ENCODE results near the gene DDX39B.
"Not testable (repeated sequence)": the region's sequence is repeated elsewhere in the genome, so short reads cannot be mapped to it uniquely, and the experiment has no call there.

The DDX39B gene

DNA sequence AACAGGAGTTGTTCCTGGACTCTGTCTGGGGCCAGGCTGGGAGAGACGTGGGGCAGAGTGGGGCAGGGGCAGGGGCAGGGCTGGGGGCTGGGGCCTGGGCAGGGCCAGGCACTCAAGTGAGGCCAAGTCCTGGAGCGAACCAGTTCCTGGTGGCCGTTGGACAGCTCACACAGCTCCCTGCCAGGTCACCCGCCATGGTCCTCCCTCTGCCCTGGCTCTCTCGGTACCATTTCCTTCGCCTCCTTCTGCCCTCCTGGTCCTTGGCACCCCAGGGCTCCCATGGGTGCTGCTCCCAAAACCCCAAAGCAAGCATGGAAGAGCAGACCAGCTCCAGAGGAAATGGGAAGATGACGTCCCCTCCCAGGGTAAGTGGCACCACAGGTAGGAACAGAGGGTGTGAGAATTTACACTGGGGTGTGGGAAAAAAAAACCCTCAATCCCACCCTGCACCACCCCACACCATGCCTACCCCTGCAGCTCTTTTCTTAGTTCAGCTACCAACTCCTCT, 12.9 kb downstream of the DDX39B start, which contains the start of gene MCCD1:
Gene MCCD1 (plus strand): TSS at position 142 of the 508 bp plus-strand sequence. CDS start 53 bp downstream, at position 195.
- DNase-seq (ENCODE audit: low read depth) = no peak

DNA sequence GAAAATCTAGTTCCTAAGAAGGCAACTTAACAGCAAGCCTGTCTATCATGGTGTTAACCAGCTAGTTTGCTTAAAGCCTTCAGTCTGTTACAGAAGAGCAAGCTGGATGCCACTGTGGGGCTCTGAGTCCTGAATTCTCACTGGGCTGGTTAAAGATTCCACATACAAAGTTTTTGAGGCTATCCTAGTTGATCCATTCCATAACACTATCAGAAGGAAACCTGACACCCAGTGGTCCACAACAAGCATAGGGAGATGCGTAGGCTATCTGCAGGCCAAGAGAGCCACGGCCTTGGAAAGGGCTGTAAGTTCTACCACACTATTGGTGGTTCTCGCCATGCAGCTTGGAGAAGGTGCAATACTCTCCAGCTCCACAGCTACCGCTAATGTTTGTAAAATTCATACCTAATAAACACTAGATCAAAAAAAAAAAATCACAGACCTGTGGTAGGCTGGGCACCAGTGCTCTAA, 13.5 kb downstream of the DDX39B start:
- no peak for DNase-seq (ENCODE audit: low read depth)

DNA sequence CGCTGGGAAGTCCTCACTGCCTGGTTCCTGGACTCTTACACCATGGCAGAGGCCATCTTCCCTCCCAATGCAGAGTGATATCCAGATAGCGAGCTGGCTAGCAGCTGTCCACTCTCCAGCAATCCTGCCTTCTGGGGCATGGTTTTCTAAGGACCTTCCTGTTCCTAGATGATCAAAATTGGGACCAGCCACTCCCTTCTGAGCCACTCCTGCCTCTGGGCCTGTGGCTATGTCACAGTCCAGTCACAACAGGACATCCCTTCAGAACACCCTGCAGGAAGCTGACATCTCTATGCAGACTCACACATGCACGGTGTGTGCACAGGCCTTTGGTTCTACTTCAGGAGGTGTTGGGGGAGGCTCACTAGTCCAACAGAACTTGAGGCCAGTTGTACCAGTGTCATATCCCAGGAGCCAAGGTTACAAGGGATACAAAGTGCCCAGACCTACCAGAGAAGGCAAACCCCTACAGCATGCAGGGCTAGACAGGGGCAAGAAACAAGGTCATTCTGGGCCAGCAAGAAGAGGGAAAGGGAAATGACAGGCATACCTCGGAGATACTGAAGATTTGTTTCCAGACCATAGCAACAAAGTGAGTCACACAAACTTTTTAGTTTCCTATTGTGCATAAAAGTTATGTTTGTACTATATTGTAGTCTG, 15.7 kb downstream of the DDX39B start:
- no peak for DNase-seq (ENCODE audit: low read depth)

DNA sequence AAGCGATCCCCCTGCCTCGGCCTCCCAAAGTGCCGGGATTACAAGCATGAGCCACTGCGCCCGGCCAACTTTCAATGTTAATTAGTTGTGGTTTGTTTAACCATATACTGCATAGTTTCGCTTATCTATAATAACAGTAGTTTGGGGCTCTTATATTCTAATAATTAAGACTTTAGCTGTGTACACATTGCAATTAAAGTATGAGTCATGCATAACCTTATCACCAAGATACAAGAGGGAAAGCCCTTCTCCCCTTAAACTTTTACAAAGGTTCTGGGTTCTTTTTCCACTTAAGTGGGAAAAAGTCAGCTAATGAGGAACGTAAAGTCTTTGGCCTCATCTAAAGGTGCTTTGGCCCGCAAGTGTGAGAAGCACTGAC, 16.3 kb downstream of the DDX39B start:
- no peak for DNase-seq (ENCODE audit: low read depth)

DNA sequence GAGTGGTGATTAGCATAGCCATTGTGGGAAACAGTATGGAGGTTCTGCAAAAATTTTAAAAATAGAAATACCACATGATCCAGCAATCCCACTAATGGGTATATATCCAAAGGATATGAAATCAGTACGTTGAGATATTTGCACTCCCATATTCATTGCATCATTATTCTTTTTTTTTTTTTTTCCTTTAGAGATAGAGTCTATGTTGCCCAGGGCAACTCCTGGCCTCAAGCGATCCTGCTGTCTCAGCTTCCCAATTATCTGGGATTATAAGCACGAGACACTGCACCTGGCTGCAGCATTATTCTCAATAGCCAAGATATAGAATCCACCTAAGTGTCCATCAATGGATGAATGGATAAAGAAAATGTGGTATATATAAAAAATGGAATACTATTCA, 20.0 kb downstream of the DDX39B start:
- no peak for DNase-seq (ENCODE audit: low read depth)

GRCh38 chr6:31513456-31514165, 28.2 kb downstream of the DDX39B start:
- DNase-seq (ENCODE audit: low read depth) = no peak

- no peak for DNase-seq (ENCODE audit: low read depth)
Observed at GRCh38 chr6:31510007-31510406, 31.8 kb downstream of the DDX39B start.

GRCh38 chr6:31509036-31509435, 32.8 kb downstream of the DDX39B start:
- not testable (repeated sequence) for DNase-seq (ENCODE audit: low read depth)

DNA sequence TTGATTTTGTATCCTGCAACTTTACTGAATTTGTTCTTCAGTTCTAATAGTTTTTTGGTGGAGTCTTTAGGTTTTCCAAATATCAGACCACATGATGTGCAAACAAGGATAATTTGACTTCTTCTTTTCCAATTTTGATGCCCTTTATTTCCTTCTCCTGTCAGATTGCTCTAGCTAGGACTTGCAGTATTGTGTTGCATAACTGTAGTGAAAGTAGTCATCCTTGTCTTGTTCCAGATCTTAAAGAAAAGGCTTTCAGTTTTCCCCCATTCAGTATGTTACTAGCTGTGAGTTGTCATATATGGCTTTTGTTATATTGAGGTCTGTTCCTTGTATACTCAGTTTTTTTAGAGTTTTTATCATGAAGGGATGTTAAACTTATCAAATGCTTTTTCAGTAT, 39.2 kb downstream of the DDX39B start:
- DNase-seq (ENCODE audit: low read depth) = no peak

DNA sequence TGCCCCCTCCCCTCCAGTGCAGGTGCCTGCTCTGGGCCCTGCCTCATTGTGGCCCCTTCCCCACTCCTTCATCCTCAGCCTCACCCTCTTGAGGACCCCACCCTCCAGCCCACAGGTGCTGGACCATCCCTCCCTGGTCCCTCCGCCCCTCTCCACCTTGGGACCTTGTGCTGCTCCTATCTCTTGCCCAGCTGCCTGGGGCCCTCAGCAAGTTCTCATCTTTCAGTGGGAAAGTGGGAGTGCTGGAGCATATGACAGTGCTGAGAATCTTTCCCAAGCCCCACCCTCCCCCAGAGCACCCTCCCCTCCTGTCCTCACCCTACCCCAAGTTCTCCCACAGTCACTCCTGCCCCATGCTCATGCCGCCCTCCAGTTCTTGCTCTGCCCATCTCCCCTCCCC, 42.2 kb downstream of the DDX39B start:
- DNase-seq (ENCODE audit: low read depth) = not testable (repeated sequence)

GRCh38 chr6:31498748-31499147, 43.1 kb downstream of the DDX39B start:
- DNase-seq (ENCODE audit: low read depth) = no peak

DNA sequence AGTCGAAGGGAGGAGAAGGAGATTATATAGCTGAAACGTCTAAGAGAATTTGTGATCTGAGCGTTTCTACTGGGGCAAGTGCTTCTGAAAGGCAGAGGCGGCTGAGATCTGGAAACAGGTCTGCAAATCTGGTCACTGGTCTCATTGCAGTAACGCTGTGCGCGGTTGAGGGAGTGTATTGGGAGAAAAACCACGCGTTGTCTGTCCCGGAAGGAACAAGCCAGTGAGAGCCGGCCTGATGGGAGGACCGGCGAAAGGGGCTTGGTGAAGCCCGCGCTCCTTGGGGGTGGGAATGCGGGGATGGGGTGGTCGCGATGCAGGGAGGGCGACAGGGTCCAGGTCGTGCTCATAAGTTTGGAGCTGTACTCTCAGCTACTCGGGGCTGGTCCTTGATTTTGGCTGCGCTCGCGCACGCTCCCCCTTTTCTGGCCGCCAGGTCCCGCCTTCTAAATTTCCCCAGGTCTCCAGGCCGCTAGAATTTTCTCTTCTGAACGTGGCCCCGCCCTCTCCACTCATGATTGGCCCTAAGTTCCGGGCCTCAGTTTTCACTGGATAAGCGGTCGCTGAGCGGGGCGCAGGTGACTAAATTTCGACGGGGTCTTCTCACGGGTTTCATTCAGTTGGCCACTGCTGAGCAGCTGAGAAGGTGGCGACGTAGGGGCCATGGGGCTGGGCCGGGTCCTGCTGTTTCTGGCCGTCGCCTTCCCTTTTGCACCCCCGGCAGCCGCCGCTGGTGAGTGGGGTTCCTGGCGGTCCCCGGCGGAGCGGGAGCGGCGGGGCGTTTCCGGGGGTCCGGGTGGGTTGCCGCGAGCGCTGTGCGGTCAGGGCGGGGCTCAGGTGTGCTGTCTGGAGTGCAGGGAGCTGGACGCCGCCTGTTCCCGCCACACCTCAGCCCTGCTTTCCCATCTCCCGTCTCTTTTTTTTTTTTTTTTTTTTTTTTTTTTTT, 44.0 kb downstream of the DDX39B start, which contains the start of gene MICB:
Gene MICB (plus strand): TSS at position 615 of the 946 bp plus-strand sequence. CDS start 49 bp downstream, at position 664.
- DNase-seq (ENCODE audit: low read depth) = peak; percentile 54

DNA sequence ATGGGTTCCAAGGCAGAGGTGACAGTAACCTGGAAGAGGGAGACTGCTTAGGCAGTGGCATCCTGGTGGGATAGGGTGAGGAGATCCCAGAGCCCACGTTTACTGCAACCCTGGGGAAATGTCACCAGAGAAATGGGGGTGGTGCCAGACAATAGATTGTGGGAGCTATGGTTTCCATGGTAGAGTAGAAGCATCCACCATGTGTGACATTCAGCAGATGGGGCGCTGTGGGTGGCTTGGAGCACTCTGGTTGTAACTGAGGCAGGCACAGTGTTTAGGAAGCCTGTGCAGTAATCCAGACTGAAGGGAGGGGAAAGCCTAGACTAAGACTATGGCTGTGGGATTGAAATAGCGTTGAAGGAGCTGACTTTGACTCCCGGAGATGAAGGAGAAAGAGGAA, 45.0 kb downstream of the DDX39B start:
- DNase-seq (ENCODE audit: low read depth) = not testable (repeated sequence)

DNA sequence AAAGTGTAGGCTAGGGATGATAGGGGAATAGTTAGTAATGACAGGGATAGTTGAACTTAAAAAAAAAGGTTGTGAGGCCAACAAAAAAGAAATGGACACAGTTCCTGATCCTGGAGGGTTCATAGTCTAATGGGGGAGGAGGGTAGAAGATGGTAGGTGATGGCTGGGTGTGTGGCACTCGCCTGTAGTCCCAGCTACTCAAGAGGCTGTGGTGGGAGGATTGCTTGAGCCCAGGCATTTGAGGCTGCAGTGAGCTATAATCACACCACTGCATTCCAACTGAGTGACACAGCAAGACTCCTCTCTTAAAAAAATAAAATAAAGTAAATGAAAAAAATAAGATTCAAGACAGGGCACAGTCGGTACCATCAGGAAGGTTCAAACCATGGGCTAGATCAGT, 46.2 kb downstream of the DDX39B start:
- DNase-seq (ENCODE audit: low read depth) = no peak

GRCh38 chr6:31493875-31494694, 47.7 kb downstream of the DDX39B start:
- peak; percentile 46 for DNase-seq (ENCODE audit: low read depth)

- DNase-seq (ENCODE audit: low read depth) = not testable (repeated sequence)
Observed at GRCh38 chr6:31493550-31493874, 48.3 kb downstream of the DDX39B start.

DNA sequence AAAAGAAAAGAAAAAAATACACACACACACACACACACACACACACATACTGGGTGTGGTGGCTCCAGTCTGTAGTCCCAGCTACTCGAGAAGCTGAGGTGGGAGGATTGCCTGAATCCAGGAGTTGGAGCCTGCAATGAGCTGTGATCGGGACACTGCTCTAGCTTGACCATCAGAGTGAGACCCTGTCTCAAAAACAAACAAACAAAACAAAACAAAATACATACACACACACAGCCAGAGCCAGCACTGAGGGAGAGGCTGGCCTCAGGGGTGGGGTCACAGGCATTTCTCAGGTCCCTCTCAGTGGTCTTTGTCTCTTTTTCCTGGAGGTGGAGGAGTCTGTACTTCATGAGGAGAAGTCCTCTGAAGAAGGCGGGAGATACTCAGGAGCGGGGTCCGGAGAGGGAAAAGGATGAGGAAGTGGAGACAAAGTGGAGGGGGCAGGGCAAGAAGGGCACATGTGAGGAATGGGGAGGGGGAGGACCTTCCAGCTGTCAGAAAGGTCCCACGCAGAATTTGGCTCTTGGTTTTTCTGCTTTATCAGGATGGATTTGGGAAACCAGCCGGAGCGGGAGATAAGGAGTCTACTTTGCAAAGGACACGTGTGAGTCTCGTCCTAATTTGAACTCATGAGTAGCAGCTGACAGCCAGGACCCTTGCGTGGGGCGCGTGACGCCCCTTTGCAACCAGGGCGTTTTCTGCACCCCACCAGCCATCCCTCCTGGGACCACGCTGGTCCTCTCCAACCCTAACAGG, 51.5 kb downstream of the DDX39B start:
- no peak for DNase-seq (ENCODE audit: low read depth)

DNA sequence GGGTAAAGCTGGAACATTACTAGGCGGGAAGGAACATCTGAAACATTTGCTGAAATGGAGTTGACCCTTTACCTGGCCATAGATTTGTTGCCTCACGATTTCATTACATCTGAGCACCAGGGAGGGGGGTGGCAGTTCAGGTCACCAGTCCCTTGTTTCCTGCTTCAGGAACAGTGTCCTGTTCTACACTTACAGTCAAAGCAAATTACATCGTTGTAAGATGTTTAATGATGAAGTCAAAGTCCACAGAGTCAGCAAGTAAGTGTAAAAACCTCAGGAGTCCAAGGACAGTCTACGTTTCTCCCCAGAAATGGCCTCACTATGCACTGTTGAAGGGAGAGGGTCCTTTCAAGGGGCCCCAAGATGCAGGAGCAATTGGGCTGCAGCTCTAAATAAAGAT, 52.7 kb downstream of the DDX39B start:
- DNase-seq (ENCODE audit: low read depth) = no peak

DNA sequence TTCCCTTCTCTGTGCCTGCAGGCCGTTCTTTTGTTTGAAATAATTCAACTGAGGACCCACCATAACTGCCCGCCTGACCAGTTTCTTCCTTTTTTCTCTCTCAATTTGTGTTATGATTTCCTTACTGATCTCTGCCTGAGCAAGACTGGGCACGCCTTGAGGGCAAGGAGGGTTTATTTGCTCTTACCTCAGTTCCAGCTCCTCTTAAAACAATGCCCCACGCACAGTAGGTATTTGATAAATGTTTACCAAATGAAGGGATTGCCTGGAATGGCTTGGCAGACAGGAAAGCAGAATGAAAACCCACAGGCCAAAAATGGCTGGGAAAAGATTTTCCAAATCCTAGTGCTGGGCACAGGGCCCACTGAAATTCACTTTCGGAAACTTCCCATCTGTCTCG, 54.1 kb downstream of the DDX39B start:
- not testable (repeated sequence) for DNase-seq (ENCODE audit: low read depth)

DNA sequence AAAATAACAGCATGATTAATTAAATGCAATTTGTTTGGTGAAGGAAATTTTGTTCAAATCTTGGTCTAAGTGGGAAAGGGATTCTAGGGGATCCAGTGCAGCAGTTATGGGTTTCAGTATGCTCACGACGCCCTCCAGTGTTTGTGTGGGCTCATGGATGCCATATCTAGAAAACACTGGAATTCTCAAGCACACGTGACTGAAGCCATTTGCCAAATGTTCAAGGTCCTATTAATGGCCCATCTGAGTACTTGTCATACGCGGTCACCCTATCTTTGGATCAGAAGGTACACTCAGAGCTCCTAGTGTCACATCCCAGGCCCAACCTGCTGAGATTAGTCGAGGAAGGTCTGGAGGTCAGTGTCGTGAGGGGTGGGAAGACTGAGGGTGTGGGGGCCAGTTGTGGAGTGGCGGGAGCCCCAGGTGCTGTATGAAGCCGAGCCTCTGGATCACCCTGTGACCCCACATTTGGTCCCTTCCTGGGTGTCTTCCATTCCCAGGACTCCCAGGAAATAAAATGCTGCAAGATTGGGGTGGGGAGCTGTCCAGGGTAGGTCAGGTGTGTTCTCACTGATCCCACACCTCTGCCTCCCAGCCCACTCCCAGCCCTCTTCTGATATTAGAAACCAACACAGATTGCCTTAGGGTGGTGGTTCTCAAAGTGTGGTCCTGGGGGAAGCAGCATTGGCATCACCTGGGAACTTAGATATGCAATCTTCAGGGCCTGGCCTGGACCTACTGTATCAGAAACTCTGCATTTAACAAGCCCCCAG, 55.6 kb downstream of the DDX39B start:
- not testable (repeated sequence) for DNase-seq (ENCODE audit: low read depth)

All from stimulated activated CD8-positive, alpha-beta memory T cell treated with anti-CD3 and anti-CD28 coated beads, Interleukin-15, amount 100 ng/mL, for 24 hours (primary cell).